Measurements from ENCODE around the gene CCR2.

GRCh38 chr3:46324036-46324435 lies 29.9 kb upstream of the CCR2 start:
- TF ChIP-seq CTCF (IDR thresholded peaks at IDR 0.05) (no peak), EP300 (IDR thresholded peaks at IDR 0.05) (no peak)

Data from suprapubic skin (tissue), 3 donors.